ENCODE results near the gene TOPORS.
"Not testable (repeated sequence)": the region's sequence is repeated elsewhere in the genome, so short reads cannot be mapped to it uniquely, and the experiment has no call there.

DNA sequence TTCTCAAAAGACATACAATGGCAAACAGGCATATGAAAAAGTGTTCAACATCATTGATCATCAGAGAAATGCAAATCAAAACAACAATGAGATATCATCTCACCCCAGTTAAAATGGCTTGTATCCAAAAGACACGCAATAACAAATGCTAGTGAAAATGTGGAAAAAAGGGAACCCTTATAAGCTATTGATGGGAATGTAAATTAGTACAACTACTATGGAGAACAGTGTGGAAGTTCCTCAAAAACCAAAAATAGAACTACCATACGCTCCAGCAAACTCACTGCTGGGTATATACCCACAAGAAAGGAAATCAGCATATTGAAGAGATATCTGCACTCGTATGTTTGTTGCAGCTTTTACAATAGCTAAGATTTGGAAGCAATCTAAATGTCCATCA, 46.6 kb upstream of the TOPORS start:
- not testable (repeated sequence) for TF ChIP-seq POLR2A (IDR thresholded peaks at IDR 0.05)
- TF ChIP-seq, protein P1, sequence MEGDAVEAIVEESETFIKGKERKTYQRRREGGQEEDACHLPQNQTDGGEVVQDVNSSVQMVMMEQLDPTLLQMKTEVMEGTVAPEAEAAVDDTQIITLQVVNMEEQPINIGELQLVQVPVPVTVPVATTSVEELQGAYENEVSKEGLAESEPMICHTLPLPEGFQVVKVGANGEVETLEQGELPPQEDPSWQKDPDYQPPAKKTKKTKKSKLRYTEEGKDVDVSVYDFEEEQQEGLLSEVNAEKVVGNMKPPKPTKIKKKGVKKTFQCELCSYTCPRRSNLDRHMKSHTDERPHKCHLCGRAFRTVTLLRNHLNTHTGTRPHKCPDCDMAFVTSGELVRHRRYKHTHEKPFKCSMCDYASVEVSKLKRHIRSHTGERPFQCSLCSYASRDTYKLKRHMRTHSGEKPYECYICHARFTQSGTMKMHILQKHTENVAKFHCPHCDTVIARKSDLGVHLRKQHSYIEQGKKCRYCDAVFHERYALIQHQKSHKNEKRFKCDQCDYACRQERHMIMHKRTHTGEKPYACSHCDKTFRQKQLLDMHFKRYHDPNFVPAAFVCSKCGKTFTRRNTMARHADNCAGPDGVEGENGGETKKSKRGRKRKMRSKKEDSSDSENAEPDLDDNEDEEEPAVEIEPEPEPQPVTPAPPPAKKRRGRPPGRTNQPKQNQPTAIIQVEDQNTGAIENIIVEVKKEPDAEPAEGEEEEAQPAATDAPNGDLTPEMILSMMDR (IDR thresholded peaks at IDR 0.05): not testable (repeated sequence)
